Neural crest cell (in vitro differentiated cells): ENCODE measurements around the gene YAP1. TPM values are rescaled to one million over a fixed set of nuclear protein-coding genes. Genes with fewer than 3 reads are reported as not detected.

ENCODE experiments used
- DNase-seq: peaks from one replicate; pipeline ENCODE4 v3.0.0; 2021; ENCODE audit warnings: low read depth, mixed read lengths, low spot score
- H3K27ac Mint-ChIP-seq: one replicate; pipeline ENCODE4 v1.8.0; 2021; ENCODE audit warnings: mild to moderate bottlenecking, mixed read lengths; ENCODE audit not compliant: unreplicated experiment
- H3K27me3 Mint-ChIP-seq: 2 replicates; pipeline ENCODE4 v1.8.0; 2021; ENCODE audit warnings: low read depth, mild to moderate bottlenecking, mixed read lengths
- H3K36me3 Mint-ChIP-seq: 2 replicates; pipeline ENCODE4 v1.8.0; 2021; ENCODE audit warnings: low read depth, mild to moderate bottlenecking, mixed read lengths
- H3K4me1 Mint-ChIP-seq: 2 replicates; pipeline ENCODE4 v1.8.0; 2021; ENCODE audit warnings: mixed read lengths
- H3K4me3 Mint-ChIP-seq: one replicate; pipeline ENCODE4 v1.8.0; 2021; ENCODE audit warnings: mild to moderate bottlenecking, mixed read lengths
- H3K9me3 Mint-ChIP-seq: 2 replicates; pipeline ENCODE4 v1.8.0; 2021; ENCODE audit warnings: mixed read lengths
- CTCF ChIP-seq: fragments of 200-600 bp; sonication (generic); conservative IDR thresholded peaks from 2 replicates; pipeline ENCODE4 v1.5.0; 2021; ENCODE audit warnings: antibody characterized with exemption, mild to moderate bottlenecking
- total RNA-seq: library from RNA; stranded (reverse); gene quantifications from 2 replicates; pipeline ENCODE4 v1.2.1, GENCODE V29; 2021

Gene YAP1
- total RNA-seq, 1 donor from 2014 or later = 142 TPM

DNA sequence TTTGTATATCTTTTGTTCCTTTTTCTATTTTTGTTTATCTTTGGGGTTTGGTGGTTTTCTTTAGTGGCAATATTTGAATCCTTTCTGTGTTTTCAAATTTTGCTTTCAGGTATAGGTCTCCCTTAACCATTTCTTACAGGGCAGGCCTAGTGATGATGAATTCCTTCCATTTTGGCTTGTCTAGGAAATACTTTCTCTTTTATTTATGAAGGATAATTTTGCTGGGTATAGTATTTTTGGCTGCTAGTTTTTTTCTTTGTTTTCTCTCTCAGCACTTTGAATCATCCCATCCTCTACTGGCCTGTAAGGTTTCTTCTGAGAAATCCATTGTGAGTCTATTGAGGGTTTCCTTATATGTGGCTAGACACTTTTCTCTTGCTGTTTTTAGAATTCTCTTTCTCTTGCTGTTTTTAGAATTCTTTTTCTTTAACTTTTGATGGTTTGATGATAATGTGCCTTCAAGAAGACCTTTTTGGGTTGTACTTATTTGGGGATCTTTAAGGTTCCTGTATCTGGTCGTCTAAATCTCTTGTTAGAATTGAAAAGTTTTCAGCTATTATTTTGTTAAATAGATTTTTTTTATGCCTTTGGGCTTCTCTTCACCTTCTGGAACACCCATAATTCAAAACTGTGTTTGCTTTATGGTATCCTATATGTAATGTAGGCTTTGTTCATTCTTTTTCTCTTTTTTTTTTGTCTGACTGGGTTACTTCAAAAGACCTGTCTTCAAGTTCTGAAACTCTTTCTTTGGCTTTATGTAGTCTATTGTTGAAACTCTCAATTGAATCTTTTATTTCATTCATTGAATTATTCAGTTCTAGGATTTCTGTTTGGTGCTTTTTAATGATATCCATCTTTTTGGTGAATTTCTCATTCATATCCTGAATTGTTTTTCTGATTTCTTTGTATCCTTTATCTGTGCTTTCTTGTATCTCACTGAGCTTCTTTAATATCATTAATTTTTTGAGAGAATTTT, 38.5 kb upstream of the YAP1 start:
- no peak for DNase-seq
- Mint-ChIP-seq H3K4me1 (peaks cover 3% of the 10 kb centered on the region), H3K27me3 (no peaks in the 10 kb centered on the region), H3K27ac (no peak overlapping the region), H3K36me3 (peaks cover 26% of the 10 kb centered on the region), H3K4me3 (no peak overlapping the region), H3K9me3 (peaks cover 25% of the 10 kb centered on the region)
- TF ChIP-seq CTCF = no peak

- Mint-ChIP-seq H3K27me3 (no peaks in the 10 kb centered on the region), H3K27ac (no peak overlapping the region)
Measured at GRCh38 chr11:102073253-102073652, 37.0 kb upstream of the YAP1 start.

GRCh38 chr11:102079625-102080024, 30.6 kb upstream of the YAP1 start:
- Mint-ChIP-seq H3K9me3 (no peaks in the 10 kb centered on the region), H3K27ac (no peak overlapping the region)

More at GRCh38 chr11:102073253-102073652, 37.0 kb upstream of the YAP1 start:
- peaks cover 25% of the 10 kb centered on the region for H3K9me3 Mint-ChIP-seq
- H3K4me3 Mint-ChIP-seq = no peak overlapping the region
- no peak for TF ChIP-seq CTCF
- no peak for DNase-seq
- peaks cover 3% of the 10 kb centered on the region for H3K4me1 Mint-ChIP-seq
- H3K36me3 Mint-ChIP-seq = peaks cover 26% of the 10 kb centered on the region

GRCh38 chr11:102081313-102081712, 28.9 kb upstream of the YAP1 start:
- no peak overlapping the region for H3K4me3 Mint-ChIP-seq
- no peak for TF ChIP-seq CTCF
- no peaks in the 10 kb centered on the region for H3K4me1 Mint-ChIP-seq
- H3K27me3 Mint-ChIP-seq = no peaks in the 10 kb centered on the region
- H3K36me3 Mint-ChIP-seq = no peaks in the 10 kb centered on the region
- DNase-seq = no peak
- H3K27ac Mint-ChIP-seq = no peak overlapping the region
- no peaks in the 10 kb centered on the region for H3K9me3 Mint-ChIP-seq

More at GRCh38 chr11:102079625-102080024, 30.6 kb upstream of the YAP1 start:
- Mint-ChIP-seq H3K36me3 (no peaks in the 10 kb centered on the region), H3K27me3 (no peaks in the 10 kb centered on the region), H3K4me3 (no peak overlapping the region), H3K4me1 (no peaks in the 10 kb centered on the region)
- TF ChIP-seq CTCF = no peak
- DNase-seq = no peak

GRCh38 chr11:102085864-102086551, 24.2 kb upstream of the YAP1 start:
- H3K27ac Mint-ChIP-seq = no peak overlapping the region
- TF ChIP-seq CTCF = no peak
- H3K27me3 Mint-ChIP-seq = no peaks in the 10 kb centered on the region
- DNase-seq = no peak
- no peak overlapping the region for H3K4me3 Mint-ChIP-seq
- H3K36me3 Mint-ChIP-seq = no peaks in the 10 kb centered on the region
- H3K9me3 Mint-ChIP-seq = no peaks in the 10 kb centered on the region
- H3K4me1 Mint-ChIP-seq = no peaks in the 10 kb centered on the region
